Measurements from ENCODE around the gene SLC6A18. TPM values are rescaled to one million over a fixed set of nuclear protein-coding genes. Genes with fewer than 3 reads are reported as not detected.

The SLC6A18 gene
- total RNA-seq, 2 donors from 2014 or later = not detected

- no peaks in the 10 kb centered on the region for H3K27me3 ChIP-seq (replicated peaks; ENCODE audit: insufficient read depth)
- no peak within 1 kb of the TSS for H3K27ac ChIP-seq
- no peaks in the 10 kb centered on the region for H3K9me3 ChIP-seq
- DNase-seq (ENCODE audit: low spot score) (no peak), ATAC-seq (ENCODE audit: insufficient number of reproducible peaks, low FRiP score, low read depth) (no peak)
- no peaks in the 10 kb centered on the region for H3K36me3 ChIP-seq
- H3K4me3 ChIP-seq = no peak within 1 kb of the TSS
- TF ChIP-seq CTCF (IDR thresholded peaks at IDR 0.05) = no peak
- H3K4me1 ChIP-seq (ENCODE audit: control insufficient read depth in 1 of 2, low read depth in 2 of 2) = no peaks in the 10 kb centered on the region
Observed at GRCh38 chr5:1201327-1202025, 23.7 kb upstream of the SLC6A18 start, which contains the start of gene SLC6A19. Gene SLC6A19, plus strand, starts transcription at chr5:1201595. Its CDS starts 56 bp downstream, at chr5:1201651.

GRCh38 chr5:1202026-1202797 is 23.0 kb upstream of the SLC6A18 start:
- H3K4me1 ChIP-seq (ENCODE audit: control insufficient read depth in 1 of 2, low read depth in 2 of 2) = no peaks in the 10 kb centered on the region
- no peak overlapping the region for H3K4me3 ChIP-seq
- ATAC-seq (ENCODE audit: insufficient number of reproducible peaks, low FRiP score, low read depth) = no peak
- H3K27ac ChIP-seq = no peak overlapping the region
- no peak for TF ChIP-seq CTCF (IDR thresholded peaks at IDR 0.05)
- DNase-seq (ENCODE audit: low spot score) = no peak
- no peaks in the 10 kb centered on the region for H3K9me3 ChIP-seq
- no peaks in the 10 kb centered on the region for H3K36me3 ChIP-seq
- H3K27me3 ChIP-seq (replicated peaks; ENCODE audit: insufficient read depth) = no peaks in the 10 kb centered on the region

- Histone ChIP-seq H3K27me3 (replicated peaks; ENCODE audit: insufficient read depth) (no peaks in the 10 kb centered on the region), H3K9me3 (no peaks in the 10 kb centered on the region), H3K4me3 (no peak overlapping the region), H3K4me1 (ENCODE audit: control insufficient read depth in 1 of 2, low read depth in 2 of 2) (no peaks in the 10 kb centered on the region), H3K36me3 (no peaks in the 10 kb centered on the region), H3K27ac (no peak overlapping the region)
- no peak for ATAC-seq (ENCODE audit: insufficient number of reproducible peaks, low FRiP score, low read depth)
- no peak for TF ChIP-seq CTCF (IDR thresholded peaks at IDR 0.05)
- DNase-seq (ENCODE audit: low spot score) = no peak
Observed at GRCh38 chr5:1202798-1203185, 22.4 kb upstream of the SLC6A18 start.

- Histone ChIP-seq H3K4me1 (ENCODE audit: control insufficient read depth in 1 of 2, low read depth in 2 of 2) (no peaks in the 10 kb centered on the region), H3K4me3 (no peak overlapping the region), H3K27me3 (replicated peaks; ENCODE audit: insufficient read depth) (no peaks in the 10 kb centered on the region), H3K9me3 (no peaks in the 10 kb centered on the region), H3K36me3 (no peaks in the 10 kb centered on the region), H3K27ac (no peak overlapping the region)
- DNase-seq (ENCODE audit: low spot score) (no peak), ATAC-seq (ENCODE audit: insufficient number of reproducible peaks, low FRiP score, low read depth) (no peak)
- no peak for TF ChIP-seq CTCF (IDR thresholded peaks at IDR 0.05)
Observed at GRCh38 chr5:1203311-1203967, 21.7 kb upstream of the SLC6A18 start.
